T-helper 9 cell (primary cell): ENCODE measurements around the gene MGAT3.
"Not testable (repeated sequence)": the region's sequence is repeated elsewhere in the genome, so short reads cannot be mapped to it uniquely, and the experiment has no call there.

Experiments
- DNase-seq: peaks from one replicate; pipeline ENCODE4 v3.0.0-alpha.2; 2020

Gene MGAT3

GRCh38 chr22:39494471-39495120 lies 37.8 kb downstream of the MGAT3 start:
- DNase-seq: no peak

- peak; percentile 28 for DNase-seq
Measured at GRCh38 chr22:39496131-39496838, 39.5 kb downstream of the MGAT3 start.

GRCh38 chr22:39497429-39497828 lies 40.6 kb downstream of the MGAT3 start:
- no peak for DNase-seq

GRCh38 chr22:39498368-39498767 lies 41.6 kb downstream of the MGAT3 start:
- no peak for DNase-seq

- no peak for DNase-seq
Measured at GRCh38 chr22:39498802-39499201, 42.0 kb downstream of the MGAT3 start.

GRCh38 chr22:39500101-39500500 lies 43.3 kb downstream of the MGAT3 start:
- no peak for DNase-seq

- no peak for DNase-seq
Measured at GRCh38 chr22:39501644-39502108, 44.9 kb downstream of the MGAT3 start.

- peak; percentile 79 for DNase-seq
Measured at GRCh38 chr22:39502109-39502788, 45.4 kb downstream of the MGAT3 start, which contains the start of gene MIEF1. MIEF1 (plus strand) TSS chr22:39502290; CDS start chr22:39511295, 9,005 bp downstream.

GRCh38 chr22:39502789-39503409 lies 46.1 kb downstream of the MGAT3 start:
- DNase-seq: no peak

GRCh38 chr22:39503630-39504029 lies 46.8 kb downstream of the MGAT3 start:
- no peak for DNase-seq

- DNase-seq: no peak
Measured at GRCh38 chr22:39504071-39504470, 47.3 kb downstream of the MGAT3 start.

- not testable (repeated sequence) for DNase-seq
Measured at GRCh38 chr22:39507021-39507420, 50.2 kb downstream of the MGAT3 start.

- no peak for DNase-seq
Measured at GRCh38 chr22:39508393-39508792, 51.6 kb downstream of the MGAT3 start.

GRCh38 chr22:39510529-39511149 lies 53.8 kb downstream of the MGAT3 start:
- DNase-seq: no peak

- DNase-seq: no peak
Measured at GRCh38 chr22:39511226-39511625, 54.4 kb downstream of the MGAT3 start.

GRCh38 chr22:39512026-39512425 lies 55.2 kb downstream of the MGAT3 start:
- DNase-seq: no peak

GRCh38 chr22:39513791-39514190 lies 57.0 kb downstream of the MGAT3 start:
- no peak for DNase-seq

GRCh38 chr22:39514373-39514973 lies 57.7 kb downstream of the MGAT3 start:
- peak; percentile 44 for DNase-seq

GRCh38 chr22:39515266-39516050 lies 58.6 kb downstream of the MGAT3 start:
- no peak for DNase-seq

GRCh38 chr22:39517470-39517869 lies 60.7 kb downstream of the MGAT3 start:
- DNase-seq: no peak

- DNase-seq: no peak
Measured at GRCh38 chr22:39518144-39518786, 61.5 kb downstream of the MGAT3 start.
